Fibroblast of villous mesenchyme (primary cell): ENCODE data around the gene PRLR. TPM values are rescaled to one million over a fixed set of nuclear protein-coding genes. Genes with fewer than 3 reads are reported as not detected.
"Not testable (repeated sequence)": the region's sequence is repeated elsewhere in the genome, so short reads cannot be mapped to it uniquely, and the experiment has no call there.

Experiments
- DNase-seq: peaks from one replicate; pipeline ENCODE4 v3.0.0-alpha.2; 2010; ENCODE audit warnings: low read depth
- H3K4me3 ChIP-seq: 2 replicates; pipeline ENCODE4 v1.5.1; 2011; ENCODE audit warnings: low read depth, mild to moderate bottlenecking, low read length
- CTCF ChIP-seq: IDR thresholded peaks from 2 replicates; pipeline ENCODE4 v1.5.1; 2012; ENCODE audit warnings: low read depth, mild to moderate bottlenecking, low read length; ENCODE audit not compliant: insufficient read depth
- total RNA-seq: library from RNA; depleted of rRNA; stranded (reverse); fragments of >200 nt; gene quantifications from 2 replicates; pipeline ENCODE4 v1.2.3, GENCODE V29; 2012

The PRLR gene
- total RNA-seq, 1 donor = 3.5 TPM

- no peak overlapping the region for H3K4me3 ChIP-seq
- TF ChIP-seq CTCF = no peak
- no peak for DNase-seq
Measured at GRCh38 chr5:35253582-35253981, 23.3 kb upstream of the PRLR start.

DNA sequence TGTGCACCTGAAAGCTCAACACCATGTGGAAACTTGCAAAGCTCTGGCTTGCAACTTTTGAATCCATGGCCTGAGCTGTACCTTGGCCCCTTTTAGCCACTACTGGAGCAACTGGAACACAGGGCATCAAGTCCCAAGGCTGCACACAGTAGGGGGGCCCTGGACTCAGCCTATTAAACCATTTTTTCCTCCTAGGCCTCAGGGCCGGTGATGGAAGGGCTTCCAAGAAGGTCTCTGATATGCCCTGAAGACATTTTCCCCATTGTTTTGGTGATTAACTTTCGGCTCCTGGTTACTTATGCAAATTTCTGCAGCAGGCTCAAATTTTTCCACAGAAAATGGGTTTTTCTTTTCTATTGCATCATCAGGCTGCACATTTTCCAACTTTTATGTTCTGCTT, 22.7 kb upstream of the PRLR start:
- no peak for DNase-seq
- H3K4me3 ChIP-seq = no peak overlapping the region
- TF ChIP-seq CTCF = no peak

- TF ChIP-seq CTCF = no peak
- DNase-seq = peak; percentile 53
- peak overlapping the region; percentile 35 for H3K4me3 ChIP-seq
Measured at GRCh38 chr5:35248843-35249780, 18.8 kb upstream of the PRLR start.

DNA sequence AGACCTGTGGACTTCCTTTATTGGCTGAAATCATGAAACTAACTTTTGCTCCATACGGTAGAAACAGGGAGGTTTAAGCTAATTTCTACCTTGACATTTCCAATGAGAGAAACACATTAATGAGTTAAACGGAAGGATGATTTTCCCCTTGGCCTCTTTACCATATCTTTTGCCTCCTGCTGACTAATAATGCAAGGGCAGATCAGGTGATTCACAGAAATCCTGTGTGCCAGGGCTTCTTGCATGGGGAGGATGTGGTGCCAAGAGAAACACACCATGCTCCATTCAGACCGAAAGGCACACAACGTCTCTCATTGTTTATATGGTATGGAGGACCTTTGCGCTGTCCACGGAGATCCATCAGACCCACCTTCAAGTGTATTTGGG, 17.4 kb upstream of the PRLR start:
- TF ChIP-seq CTCF = no peak
- H3K4me3 ChIP-seq = no peak overlapping the region
- no peak for DNase-seq

DNA sequence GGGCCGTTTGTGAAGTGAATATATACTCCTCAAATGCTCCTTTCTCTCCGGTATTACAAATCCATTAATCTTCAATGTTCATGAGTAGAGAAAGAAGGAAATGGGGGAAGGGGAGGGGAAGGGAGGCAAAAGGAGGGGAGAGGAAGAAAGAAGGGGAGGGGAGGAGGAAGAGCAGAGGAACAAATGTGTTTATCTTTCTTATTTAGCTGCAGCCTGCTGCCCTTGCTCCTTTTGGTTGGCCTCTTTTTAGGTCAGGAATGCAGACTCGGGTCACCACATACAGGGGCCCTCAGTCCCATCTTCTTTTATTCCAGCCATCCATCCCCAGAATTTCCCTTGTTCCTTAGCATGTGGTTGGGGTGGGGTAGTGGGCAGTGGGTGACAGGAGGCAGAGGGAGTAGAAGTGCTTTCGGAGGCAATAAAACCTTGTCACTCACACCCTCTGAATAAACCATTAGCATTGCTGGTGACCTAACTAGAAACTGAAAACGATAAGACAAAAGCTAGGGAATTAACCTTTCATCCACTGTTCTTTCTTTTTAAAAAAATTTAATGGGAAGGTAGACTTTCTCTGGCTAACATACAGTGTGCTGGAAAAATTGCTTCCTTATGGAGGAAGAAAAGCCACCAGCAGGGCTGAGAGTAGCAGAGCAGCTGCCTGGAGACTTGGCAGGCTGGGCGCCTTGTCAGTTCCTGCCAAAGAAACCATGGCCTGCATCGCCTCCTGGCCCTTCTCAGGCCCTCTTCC, 16.8 kb upstream of the PRLR start:
- H3K4me3 ChIP-seq = no peak overlapping the region
- peak; percentile 11 for DNase-seq
- no peak for TF ChIP-seq CTCF

DNA sequence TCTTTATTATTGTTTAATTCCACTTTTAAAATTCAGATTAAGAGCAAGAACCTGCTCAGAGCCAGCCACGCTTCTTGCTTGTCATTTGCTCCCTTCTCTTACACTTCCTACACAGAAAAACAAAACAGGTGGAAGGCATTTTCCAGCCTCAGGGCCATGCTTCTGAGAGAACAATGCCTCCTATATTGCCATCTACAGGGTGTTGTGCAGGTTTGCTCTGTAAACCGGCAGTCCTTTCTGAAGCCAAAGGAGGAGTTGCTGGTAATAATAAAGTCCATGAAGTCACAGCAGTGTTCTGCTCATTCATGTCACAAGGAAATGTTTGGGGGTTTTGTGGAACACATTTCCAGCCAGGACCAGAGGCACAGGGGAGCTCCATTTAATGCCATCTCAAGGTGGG, 16.1 kb upstream of the PRLR start:
- peak; percentile 3 for TF ChIP-seq CTCF
- no peak overlapping the region for H3K4me3 ChIP-seq
- no peak for DNase-seq

GRCh38 chr5:35245371-35245770, 15.1 kb upstream of the PRLR start:
- not testable (repeated sequence) for DNase-seq, H3K4me3 ChIP-seq
